Endothelial cell of umbilical vein (primary cell): ENCODE data around the gene NXPH4. TPM values are rescaled to one million over a fixed set of nuclear protein-coding genes. Genes with fewer than 3 reads are reported as not detected.

Source experiments
- BruUV-seq: library from RNA; stranded (reverse); fragments of 400-500 nt; replicated peaks from 2 replicates; lab custom pipeline; 2021; lab: Mats Ljungman, UMichigan
- CTCF ChIA-PET: fragments of 300-600, 350-600 bp; sonication (Branson Sonifier 250); formaldehyde crosslinking; loops from one replicate; lab custom pipeline; 2021; ENCODE audit warnings: antibody characterized with exemption, inconsistent platforms; lab: Charles Lee
- POLR2A ChIA-PET: fragments of 300-600, 350-600 bp; sonication (Branson Sonifier 250); formaldehyde crosslinking; loops from one replicate; lab custom pipeline; 2021; ENCODE audit warnings: antibody characterized with exemption, inconsistent platforms; lab: Charles Lee
- DNase-seq: peaks from one replicate; pipeline ENCODE4 v3.0.0-alpha.2; 2011; ENCODE audit warnings: low read depth, low spot score
- FAIRE-seq: peaks from 2 replicates; lab custom pipeline; 2011; peaks lifted over from hg19 to GRCh38; lab: Jason Lieb, UNC
- H2AFZ ChIP-seq: 2 replicates; pipeline ENCODE4 v1.6.0; 2012; ENCODE audit warnings: low read depth, low read length, control low read depth, inconsistent platforms
- H3K27ac ChIP-seq: 2 replicates; pipeline ENCODE4 v1.5.1; 2011; ENCODE audit warnings: low read depth, mild to moderate bottlenecking, control low read depth, low read length, moderate library complexity; ENCODE audit not compliant: insufficient read depth
- H3K27me3 ChIP-seq, 2 experiments: 2 replicates each; pipeline versions ENCODE4 v1.6.0 to v1.6.1; 2011; ENCODE audit warnings: low read length in 2 of 2, mixed read lengths in 1 of 2; ENCODE audit not compliant: control insufficient read depth in 2 of 2, insufficient read depth in 2 of 2
- H3K36me3 ChIP-seq, 2 experiments: 2 replicates in 1 of 2; 3 replicates in 1 of 2; pipeline ENCODE4 v1.5.1; 2011; ENCODE audit warnings: low read length in 2 of 2, mild to moderate bottlenecking in 1 of 2, moderate library complexity in 1 of 2; ENCODE audit not compliant: control insufficient read depth in 2 of 2, insufficient read depth in 2 of 2; ENCODE audit errors: extremely low read depth in 1 of 2
- H3K4me1 ChIP-seq: 3 replicates; pipeline ENCODE4 v1.5.1; 2011; ENCODE audit warnings: mild to moderate bottlenecking, low read length; ENCODE audit not compliant: control insufficient read depth, insufficient read depth; ENCODE audit errors: extremely low read depth
- H3K4me2 ChIP-seq: 2 replicates; pipeline ENCODE4 v1.6.1; 2011; ENCODE audit warnings: low read length, control low read depth, mixed read lengths; ENCODE audit not compliant: insufficient read depth
- H3K4me3 ChIP-seq, 3 experiments: fragments of 200-600 bp in 1 of 3; sonication (generic), shearing (Covaris generic) in 1 of 3; replicated peaks in 1 of 3; 2 replicates each; pipeline ENCODE4 v1.5.1; 2011 to 2016; ENCODE audit warnings: control low read depth in 3 of 3, low read length in 3 of 3, mild to moderate bottlenecking in 2 of 3, inconsistent platforms in 1 of 3, low read depth in 1 of 3, moderate library complexity in 1 of 3; ENCODE audit not compliant: insufficient read depth in 1 of 3
- H3K79me2 ChIP-seq: 2 replicates; pipeline ENCODE4 v1.6.0; 2012; ENCODE audit warnings: low read length, inconsistent platforms; ENCODE audit not compliant: control insufficient read depth, insufficient read depth
- H3K9ac ChIP-seq: replicated peaks from 2 replicates; pipeline ENCODE3; 2011; ENCODE audit warnings: low read length, control low read depth; ENCODE audit not compliant: insufficient read depth; ENCODE audit errors: extremely low read depth
- H3K9me1 ChIP-seq: replicated peaks from 3 replicates; pipeline ENCODE4 v1.6.0; 2011; ENCODE audit warnings: mild to moderate bottlenecking, low read length; ENCODE audit not compliant: control insufficient read depth, insufficient read depth; ENCODE audit errors: extremely low read depth
- H3K9me3 ChIP-seq: replicated peaks from 2 replicates; pipeline ENCODE4 v1.5.1; 2012; ENCODE audit warnings: low read length, inconsistent platforms; ENCODE audit not compliant: control insufficient read depth, insufficient read depth
- H4K20me1 ChIP-seq: replicated peaks from 2 replicates; pipeline ENCODE3; 2011; ENCODE audit warnings: mild to moderate bottlenecking, low read length; ENCODE audit not compliant: control insufficient read depth, insufficient read depth; ENCODE audit errors: extremely low read depth
- EZH2 ChIP-seq: IDR thresholded peaks from 2 replicates; pipeline ENCODE4 v1.6.1; 2012; ENCODE audit warnings: borderline replicate concordance, low read depth, mild to moderate bottlenecking, moderate library complexity, low read length, inconsistent platforms; ENCODE audit not compliant: severe bottlenecking
- FOS ChIP-seq: IDR thresholded peaks from 2 replicates; pipeline ENCODE4 v1.6.1; 2011; ENCODE audit warnings: mild to moderate bottlenecking, low read length, moderate library complexity, borderline replicate concordance; ENCODE audit not compliant: insufficient read depth
- GATA2 ChIP-seq: IDR thresholded peaks from 2 replicates; pipeline ENCODE4 v1.7.0; 2011; ENCODE audit warnings: low read depth, mild to moderate bottlenecking, moderate library complexity, mixed read lengths, low read length; ENCODE audit not compliant: insufficient read length, insufficient read depth
- JUN ChIP-seq: IDR thresholded peaks from 2 replicates; pipeline ENCODE4 v1.6.1; 2011; ENCODE audit warnings: borderline replicate concordance, low read depth; ENCODE audit not compliant: insufficient read length, insufficient read depth
- MYC ChIP-seq: IDR thresholded peaks from one replicate; pipeline ENCODE4 v1.6.1; 2011; ENCODE audit warnings: mild to moderate bottlenecking, low read depth, low read length
- POLR2A ChIP-seq: IDR thresholded peaks from 2 replicates; pipeline ENCODE4 v1.6.1; 2012; ENCODE audit warnings: low read depth, mild to moderate bottlenecking, control low read depth, low read length
- POLR2AphosphoS5 ChIP-seq: IDR thresholded peaks from 2 replicates; pipeline ENCODE4 v1.6.1; 2012; ENCODE audit warnings: low read depth, mild to moderate bottlenecking, control low read depth, low read length, moderate library complexity; ENCODE audit not compliant: insufficient read depth
- dilution Hi-C: fragments of 300-500 bp; cut with MboI; formaldehyde crosslinking; loops from one replicate; pipeline ENCODE4 v1.15.0; 2019; ENCODE audit warnings: low sequenced_read_pairs; ENCODE audit not compliant: extremely low pct_ligation_motif_present
- intact Hi-C: fragments of 100-400 bp; cut with micrococcal nuclease; formaldehyde crosslinking; loops from one replicate; pipeline ENCODE4 v1.10.0; 2022
- polyA plus RNA-seq, 4 experiments: library from polyadenylated mRNA; depleted of rRNA in 3 of 4; stranded (reverse) in 3 of 4; unstranded in 1 of 4; fragments of >200 nt; gene quantifications; 2 replicates each; pipeline versions ENCODE4 v1.2.1 to v1.2.3, GENCODE V29; 2011 to 2012; ENCODE audit warnings: missing spikeins in 1 of 4
- total RNA-seq: library from RNA; stranded (reverse); gene quantifications from 2 replicates; pipeline ENCODE4 v1.2.3, GENCODE V29; 2021
- TF ChIP-seq, protein P1 (sequence below): IDR thresholded peaks from 2 replicates; pipeline ENCODE4 v1.6.1; 2011; ENCODE audit not compliant: insufficient read depth, insufficient read length
- TF ChIP-seq, protein P2 (sequence below), 2 donors: IDR thresholded peaks; 1 replicate in 1 of 2; 2 replicates in 1 of 2; pipeline ENCODE4 v1.5.1; 2011; ENCODE audit warnings: low read length in 2 of 2, mild to moderate bottlenecking in 2 of 2, moderate library complexity in 2 of 2, control low read depth in 1 of 2, inconsistent platforms in 1 of 2, low read depth in 1 of 2; ENCODE audit not compliant: insufficient read depth in 1 of 2; ENCODE audit errors: extremely low read depth in 1 of 2

NXPH4 gene
- total and polyA plus RNA-seq, 2 donors (not counting 3 experiments of a cell fraction or from before 2014, with no cell fraction given) = 0.07 TPM; not detected in 1

DNA sequence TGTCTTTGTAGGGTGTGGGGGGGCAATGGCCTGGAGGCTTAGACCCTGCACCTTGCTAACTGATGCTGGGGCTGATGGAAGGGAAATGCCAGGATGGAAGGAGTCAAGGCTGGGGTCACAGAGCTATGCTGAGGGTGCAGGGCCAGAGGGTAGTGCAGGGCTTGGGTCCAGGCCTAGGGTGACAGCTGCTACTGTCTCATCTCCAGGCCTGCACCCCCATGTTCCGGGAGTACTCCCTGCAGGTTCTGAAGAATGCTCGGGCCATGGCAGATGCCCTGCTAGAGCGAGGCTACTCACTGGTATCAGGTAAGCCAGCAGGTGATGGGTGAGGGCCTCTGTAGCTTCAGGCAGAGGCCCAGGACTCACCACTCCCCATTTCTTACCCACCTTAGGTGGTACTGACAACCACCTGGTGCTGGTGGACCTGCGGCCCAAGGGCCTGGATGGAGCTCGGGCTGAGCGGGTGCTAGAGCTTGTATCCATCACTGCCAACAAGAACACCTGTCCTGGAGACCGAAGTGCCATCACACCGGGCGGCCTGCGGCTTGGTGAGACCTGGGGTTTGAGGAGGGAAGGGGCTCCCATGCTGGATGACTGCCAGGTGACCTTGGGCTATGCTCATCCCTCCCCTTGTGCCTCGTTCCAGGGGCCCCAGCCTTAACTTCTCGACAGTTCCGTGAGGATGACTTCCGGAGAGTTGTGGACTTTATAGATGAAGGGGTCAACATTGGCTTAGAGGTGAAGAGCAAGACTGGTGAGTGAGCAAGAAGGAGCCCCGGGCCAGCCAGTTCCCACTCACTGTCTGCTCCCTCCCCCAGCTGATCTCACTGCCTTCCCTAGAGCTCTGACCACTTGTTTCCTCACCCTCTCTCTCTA is 17.0 kb downstream of the NXPH4 start:
- BruUV-seq = no TSS peak
- Histone ChIP-seq H3K9ac (no peak overlapping the region), H3K9me1 (no peaks in the 10 kb centered on the region), H4K20me1 (no peaks in the 10 kb centered on the region), H3K27me3 (peaks cover 21 to 23% of the 10 kb centered on the region in 2 experiments), H3K4me2 (no peak overlapping the region), H2AFZ (no peak overlapping the region), H3K4me3 (no peak overlapping the region), H3K79me2 (peaks cover 23% of the 10 kb centered on the region), H3K4me1 (peaks cover 23% of the 10 kb centered on the region), H3K27ac (no peak overlapping the region), H3K36me3 (peaks cover 3 to 27% of the 10 kb centered on the region in 2 experiments), H3K9me3 (no peaks in the 10 kb centered on the region)
- dilution Hi-C loops = no loop called here
- intact Hi-C loops = no loop called here
- ChIA-PET CTCF (interaction anchor here (1.1 to 1.9 kb wide), 2 partner anchors 9 to 20 kb away, joined by 6 to 7 read pairs; no protein-coding TSS in a partner anchor), POLR2A (no interaction called here)
- TF ChIP-seq POLR2AphosphoS5 (no peak), POLR2A (no peak), GATA2 (no peak), JUN (no peak), EZH2 (no peak), MYC (no peak), FOS (no peak)
- TF ChIP-seq, protein P1, sequence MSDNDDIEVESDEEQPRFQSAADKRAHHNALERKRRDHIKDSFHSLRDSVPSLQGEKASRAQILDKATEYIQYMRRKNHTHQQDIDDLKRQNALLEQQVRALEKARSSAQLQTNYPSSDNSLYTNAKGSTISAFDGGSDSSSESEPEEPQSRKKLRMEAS = no peak
- TF ChIP-seq, protein P2, sequence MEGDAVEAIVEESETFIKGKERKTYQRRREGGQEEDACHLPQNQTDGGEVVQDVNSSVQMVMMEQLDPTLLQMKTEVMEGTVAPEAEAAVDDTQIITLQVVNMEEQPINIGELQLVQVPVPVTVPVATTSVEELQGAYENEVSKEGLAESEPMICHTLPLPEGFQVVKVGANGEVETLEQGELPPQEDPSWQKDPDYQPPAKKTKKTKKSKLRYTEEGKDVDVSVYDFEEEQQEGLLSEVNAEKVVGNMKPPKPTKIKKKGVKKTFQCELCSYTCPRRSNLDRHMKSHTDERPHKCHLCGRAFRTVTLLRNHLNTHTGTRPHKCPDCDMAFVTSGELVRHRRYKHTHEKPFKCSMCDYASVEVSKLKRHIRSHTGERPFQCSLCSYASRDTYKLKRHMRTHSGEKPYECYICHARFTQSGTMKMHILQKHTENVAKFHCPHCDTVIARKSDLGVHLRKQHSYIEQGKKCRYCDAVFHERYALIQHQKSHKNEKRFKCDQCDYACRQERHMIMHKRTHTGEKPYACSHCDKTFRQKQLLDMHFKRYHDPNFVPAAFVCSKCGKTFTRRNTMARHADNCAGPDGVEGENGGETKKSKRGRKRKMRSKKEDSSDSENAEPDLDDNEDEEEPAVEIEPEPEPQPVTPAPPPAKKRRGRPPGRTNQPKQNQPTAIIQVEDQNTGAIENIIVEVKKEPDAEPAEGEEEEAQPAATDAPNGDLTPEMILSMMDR (IDR thresholded peaks at IDR 0.05; ENCODE audit: extremely low read depth in 1 of 2, insufficient read depth in 1 of 2, low read depth in 1 of 2, low read length in 2 of 2) = no peak
- DNase-seq = no peak
- FAIRE-seq = no peak
